Activated CD4-positive, alpha-beta T cell treated with anti-CD3 and anti-CD28 coated beads, Interleukin-2, Interleukin-6, amounts not matched to agents 100 ng/mL and 50 ng/mL, durations not matched to agents 16 hours and 8 hours (primary cell): ENCODE measurements around the gene PLPP3.

ENCODE experiments used
- DNase-seq: peaks from one replicate; pipeline ENCODE4 v3.0.0-alpha.2; 2020

The PLPP3 gene

GRCh38 chr1:56575865-56576264, 3.5 kb downstream of the PLPP3 start:
- DNase-seq = no peak

DNA sequence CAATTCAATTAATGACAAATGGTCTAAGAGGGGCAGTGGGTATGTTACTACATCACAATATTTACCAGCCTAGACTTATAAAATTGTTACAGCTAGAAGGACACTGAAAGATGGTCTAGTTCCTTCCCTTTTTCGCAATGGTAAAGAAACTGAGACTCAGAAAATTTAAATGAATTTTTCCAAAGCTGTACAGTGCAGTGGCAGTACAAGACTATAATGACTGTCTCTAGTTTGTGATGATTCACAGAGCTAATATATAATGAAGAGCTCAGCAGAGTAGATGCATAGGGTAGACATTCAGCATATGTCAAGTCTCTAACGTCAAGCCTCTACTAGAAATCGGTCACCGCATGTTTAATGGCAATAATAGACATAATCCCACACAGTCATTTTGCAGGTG, 4.6 kb downstream of the PLPP3 start:
- DNase-seq = no peak

GRCh38 chr1:56573311-56573710, 6.1 kb downstream of the PLPP3 start:
- DNase-seq = no peak

GRCh38 chr1:56572334-56573050, 6.9 kb downstream of the PLPP3 start:
- no peak for DNase-seq

DNA sequence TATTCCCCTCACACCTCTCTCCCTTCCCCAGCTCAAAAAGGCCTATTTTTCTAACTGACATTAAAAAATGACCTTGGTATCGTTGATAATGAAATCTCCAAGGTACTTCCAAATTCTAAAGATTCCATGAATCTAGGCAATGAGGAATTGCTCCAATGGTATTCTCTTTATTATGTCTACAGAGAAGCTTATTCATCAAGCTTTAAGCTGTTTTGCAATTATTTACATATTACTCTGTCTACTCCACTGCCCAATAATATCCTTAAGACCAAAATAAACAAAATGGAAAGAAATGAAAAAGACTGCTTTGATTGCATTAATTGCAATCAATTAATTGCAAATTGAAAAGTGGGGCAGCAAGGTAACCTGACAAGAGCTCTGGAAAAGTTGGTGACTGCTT, 7.9 kb downstream of the PLPP3 start:
- DNase-seq = no peak

DNA sequence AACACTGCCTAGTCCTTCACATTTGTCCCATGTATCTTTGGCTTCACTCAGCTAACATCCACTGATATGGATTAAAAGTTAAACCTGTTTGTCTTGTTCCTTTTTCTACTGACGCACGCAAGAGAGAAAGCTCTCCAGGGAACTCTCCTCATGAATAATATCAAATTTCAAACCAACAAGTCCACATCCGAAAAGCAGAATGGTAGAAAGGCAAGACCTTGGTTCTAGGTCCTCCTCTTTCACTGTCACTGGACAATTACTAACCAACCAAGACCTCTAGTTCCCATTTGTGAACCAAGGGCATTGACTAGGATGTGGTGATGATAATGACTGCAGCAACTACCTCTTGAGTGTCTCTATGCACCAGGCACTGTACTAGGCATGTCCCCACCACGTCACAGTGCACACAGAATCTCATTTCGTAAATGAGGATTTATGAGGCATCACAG, 8.4 kb downstream of the PLPP3 start:
- no peak for DNase-seq

DNA sequence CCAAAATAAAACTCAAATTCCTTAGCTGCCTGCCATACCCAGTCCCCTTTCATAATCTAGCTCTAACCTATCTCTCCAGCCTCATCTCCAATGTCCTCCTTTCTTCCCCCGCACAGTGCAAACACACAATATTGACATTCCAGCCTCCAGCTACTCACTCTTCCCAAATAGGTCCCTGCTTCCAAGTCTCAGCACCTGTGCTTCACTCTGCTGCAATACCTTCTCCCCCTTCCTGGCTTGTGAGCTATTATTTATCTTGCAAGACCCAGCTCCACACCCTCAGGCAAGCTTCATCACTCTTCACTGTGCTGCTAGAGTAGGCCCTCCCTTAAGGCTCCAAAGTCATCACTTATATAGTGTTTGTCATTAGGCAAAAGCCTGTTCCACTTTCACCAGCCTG, 9.7 kb downstream of the PLPP3 start:
- no peak for DNase-seq

DNA sequence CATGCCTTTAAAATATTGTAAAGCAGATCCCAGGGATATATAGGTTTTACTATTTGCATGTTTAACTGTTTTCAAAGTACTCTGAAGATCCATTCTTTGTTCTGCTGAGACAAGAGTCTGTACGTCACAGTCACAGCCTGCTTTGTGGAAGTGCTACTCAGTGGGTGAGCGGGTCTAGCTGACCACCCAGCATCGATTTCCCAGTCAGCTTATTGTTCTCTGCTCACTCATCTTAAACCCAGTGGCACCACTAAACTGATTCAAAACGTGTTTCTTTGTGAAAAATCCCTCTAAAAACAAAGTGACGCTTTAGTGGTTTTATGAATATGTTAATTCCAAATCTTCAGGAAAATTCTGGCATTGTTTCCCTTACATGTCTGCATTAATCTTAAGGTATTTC, 12.4 kb downstream of the PLPP3 start:
- DNase-seq = no peak

GRCh38 chr1:56566061-56566744, 13.2 kb downstream of the PLPP3 start:
- no peak for DNase-seq

GRCh38 chr1:56564615-56565014, 14.7 kb downstream of the PLPP3 start:
- DNase-seq = no peak

GRCh38 chr1:56563568-56563967, 15.8 kb downstream of the PLPP3 start:
- DNase-seq = no peak

- DNase-seq = no peak
These were observed 16.4 kb downstream of the PLPP3 start for GRCh38 chr1:56562891-56563452.

- DNase-seq = no peak
These were observed 17.9 kb downstream of the PLPP3 start for GRCh38 chr1:56561227-56562019.

DNA sequence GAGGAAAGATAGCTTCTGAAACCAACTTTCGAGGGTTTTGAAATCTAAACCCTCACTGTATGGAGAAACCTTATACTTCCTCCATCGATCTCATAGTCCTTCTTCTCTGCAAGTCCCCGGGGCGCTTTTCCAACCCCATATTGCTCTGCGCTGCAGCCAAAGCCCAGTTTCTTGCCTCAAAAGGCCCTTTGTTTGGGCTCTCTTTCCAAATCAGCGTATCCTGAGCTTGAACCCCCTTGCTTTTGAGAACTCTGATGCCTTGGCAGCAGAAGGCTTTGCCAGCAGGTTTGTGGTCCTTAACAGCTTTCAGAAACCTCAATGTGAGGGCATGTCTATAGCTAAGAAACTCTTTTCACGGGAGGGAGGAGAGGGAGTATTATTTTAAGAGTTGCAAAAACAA, 21.6 kb downstream of the PLPP3 start:
- DNase-seq = no peak

DNA sequence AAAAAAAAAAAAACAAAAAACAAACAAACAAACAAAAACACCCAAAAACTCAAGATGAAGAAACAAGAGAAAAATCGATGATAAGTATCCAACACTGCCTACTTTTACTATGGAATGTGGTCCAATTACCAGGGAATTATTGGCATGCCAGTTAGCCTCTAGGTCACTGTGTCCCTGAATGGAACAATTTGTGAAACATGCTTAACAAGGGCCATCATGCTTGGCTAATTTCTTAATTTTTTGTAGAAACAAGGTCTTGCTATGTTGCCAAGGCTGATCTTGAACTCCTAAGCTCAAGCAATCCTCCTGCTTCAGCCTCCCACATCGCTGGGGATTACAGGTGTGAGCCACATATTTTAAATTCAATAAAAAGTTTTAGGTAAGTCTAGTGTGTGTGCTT, 23.9 kb downstream of the PLPP3 start:
- DNase-seq = no peak

- DNase-seq = no peak
These were observed 26.3 kb downstream of the PLPP3 start for GRCh38 chr1:56553046-56553445.

DNA sequence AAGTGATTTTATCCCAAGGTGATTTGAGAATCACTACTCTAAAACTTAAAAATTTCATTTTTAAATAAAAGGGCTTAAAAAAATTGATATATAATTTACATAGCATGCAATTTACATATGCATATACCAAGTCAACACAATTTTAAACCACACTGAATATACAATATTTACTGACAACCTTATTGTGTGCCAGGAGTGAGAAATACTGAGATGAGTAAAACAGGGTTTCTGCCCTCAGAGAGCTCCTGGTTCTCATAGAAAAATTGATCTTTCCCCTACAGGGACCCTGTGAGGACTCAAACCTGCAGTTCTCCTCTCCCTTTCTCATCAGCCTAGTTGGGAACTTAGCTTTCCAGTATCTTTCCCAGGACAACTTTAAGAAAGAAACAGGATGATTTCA, 27.0 kb downstream of the PLPP3 start:
- DNase-seq = no peak

DNA sequence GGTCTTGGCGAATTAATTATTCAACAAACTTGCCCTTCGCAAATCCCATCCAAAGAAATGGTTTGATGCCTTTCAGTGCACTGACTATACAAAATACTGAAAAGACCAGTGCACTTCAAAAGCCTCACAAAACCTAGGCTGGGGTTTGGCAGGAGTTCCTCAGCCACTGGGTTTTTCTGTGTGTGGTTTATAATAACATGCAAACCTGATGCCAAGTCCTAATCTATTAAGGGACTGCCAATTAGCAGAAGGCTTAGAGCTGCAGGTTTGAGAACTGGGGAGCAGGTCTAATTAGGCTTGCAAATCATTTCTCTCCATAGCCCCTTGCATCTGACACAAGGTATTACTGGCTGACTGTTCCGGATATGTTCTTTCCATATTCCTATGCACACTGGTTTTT, 27.7 kb downstream of the PLPP3 start:
- no peak for DNase-seq

DNA sequence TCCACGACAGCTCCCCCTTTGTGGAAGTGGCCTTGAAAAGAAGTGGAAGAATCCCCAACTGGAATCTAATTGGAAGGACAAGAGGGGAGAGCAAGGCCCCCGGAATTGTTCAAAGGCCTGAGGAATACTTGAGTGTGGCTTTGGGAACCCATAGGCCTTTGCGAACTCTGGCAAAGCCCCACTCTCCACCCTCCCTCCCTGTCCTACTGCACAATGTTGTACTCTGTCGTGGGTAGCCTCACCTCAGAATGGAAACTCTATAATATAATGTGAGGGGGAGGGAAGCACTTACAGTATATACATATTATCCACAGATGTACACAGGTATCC, 28.5 kb downstream of the PLPP3 start:
- no peak for DNase-seq

GRCh38 chr1:56550138-56550858, 29.1 kb downstream of the PLPP3 start:
- DNase-seq = no peak

- DNase-seq = no peak
These were observed 30.8 kb downstream of the PLPP3 start for GRCh38 chr1:56548571-56548970.

GRCh38 chr1:56547977-56548376, 31.4 kb downstream of the PLPP3 start:
- no peak for DNase-seq

DNA sequence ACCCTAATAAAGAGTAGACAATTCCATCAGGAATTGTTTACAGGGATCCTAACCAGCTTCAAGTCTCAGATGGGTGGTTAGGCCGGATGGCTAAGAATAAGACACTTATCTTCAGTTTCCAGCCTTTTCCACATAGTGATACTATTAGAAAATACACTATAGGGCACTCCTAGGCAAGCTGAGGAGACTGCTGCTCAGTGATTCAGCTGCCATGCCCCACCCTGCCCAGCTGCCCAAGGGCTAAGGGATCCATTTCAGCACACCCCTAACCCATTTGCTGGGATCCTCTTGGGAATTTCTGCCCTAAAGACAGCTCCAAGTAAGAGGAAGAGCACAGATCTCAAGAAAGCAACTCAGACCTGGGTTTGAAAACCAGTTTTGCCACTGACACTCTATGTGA, 31.9 kb downstream of the PLPP3 start:
- DNase-seq = no peak
